Astrocyte (in vitro differentiated cells and primary cell): Measurements from ENCODE around the gene DIAPH2.

ENCODE experiments used
- EZH2 ChIP-seq: IDR thresholded peaks from 2 replicates; pipeline ENCODE4 v1.6.1; 2012; ENCODE audit warnings: mild to moderate bottlenecking, low read length, inconsistent platforms; ENCODE audit not compliant: insufficient read depth
- TF ChIP-seq, protein P1 (sequence below): IDR thresholded peaks from 2 replicates; pipeline ENCODE4 v1.5.1; 2011; ENCODE audit warnings: low read depth, mild to moderate bottlenecking, inconsistent platforms, low read length, moderate library complexity; ENCODE audit not compliant: insufficient read depth

DNA sequence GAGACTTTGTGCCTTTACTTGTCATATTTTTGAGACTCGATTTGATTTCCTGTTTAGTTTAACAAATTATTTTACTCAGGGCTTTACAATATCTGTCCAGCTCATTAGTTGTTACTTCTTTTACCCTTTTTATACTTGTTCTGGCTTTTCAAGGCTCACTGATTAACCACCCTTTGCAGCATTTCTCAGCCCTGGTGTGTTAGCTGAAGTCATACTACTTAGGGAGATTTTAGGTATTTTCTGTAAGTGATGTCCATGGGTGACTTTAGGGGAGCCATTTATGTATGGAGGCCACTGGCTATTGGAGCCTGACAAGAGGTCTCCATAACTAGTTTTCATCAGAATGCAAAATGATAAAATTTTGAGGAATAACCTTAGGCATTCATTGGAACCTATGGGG lies 346.3 kb downstream of the DIAPH2 start:
- TF ChIP-seq, protein P1, sequence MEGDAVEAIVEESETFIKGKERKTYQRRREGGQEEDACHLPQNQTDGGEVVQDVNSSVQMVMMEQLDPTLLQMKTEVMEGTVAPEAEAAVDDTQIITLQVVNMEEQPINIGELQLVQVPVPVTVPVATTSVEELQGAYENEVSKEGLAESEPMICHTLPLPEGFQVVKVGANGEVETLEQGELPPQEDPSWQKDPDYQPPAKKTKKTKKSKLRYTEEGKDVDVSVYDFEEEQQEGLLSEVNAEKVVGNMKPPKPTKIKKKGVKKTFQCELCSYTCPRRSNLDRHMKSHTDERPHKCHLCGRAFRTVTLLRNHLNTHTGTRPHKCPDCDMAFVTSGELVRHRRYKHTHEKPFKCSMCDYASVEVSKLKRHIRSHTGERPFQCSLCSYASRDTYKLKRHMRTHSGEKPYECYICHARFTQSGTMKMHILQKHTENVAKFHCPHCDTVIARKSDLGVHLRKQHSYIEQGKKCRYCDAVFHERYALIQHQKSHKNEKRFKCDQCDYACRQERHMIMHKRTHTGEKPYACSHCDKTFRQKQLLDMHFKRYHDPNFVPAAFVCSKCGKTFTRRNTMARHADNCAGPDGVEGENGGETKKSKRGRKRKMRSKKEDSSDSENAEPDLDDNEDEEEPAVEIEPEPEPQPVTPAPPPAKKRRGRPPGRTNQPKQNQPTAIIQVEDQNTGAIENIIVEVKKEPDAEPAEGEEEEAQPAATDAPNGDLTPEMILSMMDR, result no peak
- no peak for TF ChIP-seq EZH2
